Measurements from ENCODE around the gene CHST6.
"Not testable (repeated sequence)": the region's sequence is repeated elsewhere in the genome, so short reads cannot be mapped to it uniquely, and the experiment has no call there.

The CHST6 gene

GRCh38 chr16:75457485-75458021 is 37.7 kb downstream of the CHST6 start:
- no peaks in the 10 kb centered on the region for H3K36me3 ChIP-seq (ENCODE audit: control insufficient read depth, insufficient read depth, low read length, severe bottlenecking)
- no peaks in the 10 kb centered on the region for H3K9me3 ChIP-seq (ENCODE audit: control insufficient read depth, low read length)

GRCh38 chr16:75456971-75457370 is 38.3 kb downstream of the CHST6 start:
- no peak for DNase-seq (ENCODE audit: low read depth)
- H3K4me3 ChIP-seq (ENCODE audit: low read length) = no peak overlapping the region

More at GRCh38 chr16:75457485-75458021, 37.7 kb downstream of the CHST6 start:
- H3K27me3 ChIP-seq (replicated peaks; ENCODE audit: control insufficient read depth, insufficient read depth, low read length) = no peaks in the 10 kb centered on the region
- no peak for DNase-seq (ENCODE audit: low read depth)
- no peak overlapping the region for H3K9ac ChIP-seq (ENCODE audit: low read length)
- H3K4me3 ChIP-seq (ENCODE audit: low read length) = no peak overlapping the region
- H3K4me1 ChIP-seq (ENCODE audit: control insufficient read depth, insufficient read depth, low read length) = no peaks in the 10 kb centered on the region

GRCh38 chr16:75456486-75456885 is 38.8 kb downstream of the CHST6 start:
- not testable (repeated sequence) for H3K4me3 ChIP-seq (ENCODE audit: low read length); H3K9ac ChIP-seq (ENCODE audit: low read length); H3K27me3 ChIP-seq (replicated peaks; ENCODE audit: control insufficient read depth, insufficient read depth, low read length); H3K9me3 ChIP-seq (ENCODE audit: control insufficient read depth, low read length); DNase-seq (ENCODE audit: low read depth); H3K4me1 ChIP-seq (ENCODE audit: control insufficient read depth, insufficient read depth, low read length); H3K36me3 ChIP-seq (ENCODE audit: control insufficient read depth, insufficient read depth, low read length, severe bottlenecking)

More at GRCh38 chr16:75456971-75457370, 38.3 kb downstream of the CHST6 start:
- Histone ChIP-seq H3K27me3 (replicated peaks; ENCODE audit: control insufficient read depth, insufficient read depth, low read length) (no peaks in the 10 kb centered on the region), H3K9me3 (ENCODE audit: control insufficient read depth, low read length) (no peaks in the 10 kb centered on the region), H3K9ac (ENCODE audit: low read length) (no peak overlapping the region), H3K4me1 (ENCODE audit: control insufficient read depth, insufficient read depth, low read length) (no peaks in the 10 kb centered on the region), H3K36me3 (ENCODE audit: control insufficient read depth, insufficient read depth, low read length, severe bottlenecking) (no peaks in the 10 kb centered on the region)

GRCh38 chr16:75455677-75456076 is 39.6 kb downstream of the CHST6 start:
- no peaks in the 10 kb centered on the region for H3K4me1 ChIP-seq (ENCODE audit: control insufficient read depth, insufficient read depth, low read length)
- peaks cover 7% of the 10 kb centered on the region for H3K36me3 ChIP-seq (ENCODE audit: control insufficient read depth, insufficient read depth, low read length, severe bottlenecking)
- no peaks in the 10 kb centered on the region for H3K9me3 ChIP-seq (ENCODE audit: control insufficient read depth, low read length)
- no peak for DNase-seq (ENCODE audit: low read depth)
- no peak overlapping the region for H3K9ac ChIP-seq (ENCODE audit: low read length)
- no peaks in the 10 kb centered on the region for H3K27me3 ChIP-seq (replicated peaks; ENCODE audit: control insufficient read depth, insufficient read depth, low read length)
- no peak overlapping the region for H3K4me3 ChIP-seq (ENCODE audit: low read length)

GRCh38 chr16:75452464-75453190 is 42.6 kb downstream of the CHST6 start:
- Histone ChIP-seq H3K4me3 (ENCODE audit: low read length) (no peak overlapping the region), H3K36me3 (ENCODE audit: control insufficient read depth, insufficient read depth, low read length, severe bottlenecking) (peaks cover 21% of the 10 kb centered on the region), H3K9ac (ENCODE audit: low read length) (no peak overlapping the region), H3K4me1 (ENCODE audit: control insufficient read depth, insufficient read depth, low read length) (no peaks in the 10 kb centered on the region), H3K9me3 (ENCODE audit: control insufficient read depth, low read length) (no peaks in the 10 kb centered on the region), H3K27me3 (replicated peaks; ENCODE audit: control insufficient read depth, insufficient read depth, low read length) (no peaks in the 10 kb centered on the region)
- no peak for DNase-seq (ENCODE audit: low read depth)

- no peaks in the 10 kb centered on the region for H3K27me3 ChIP-seq (replicated peaks; ENCODE audit: control insufficient read depth, insufficient read depth, low read length)
- H3K9me3 ChIP-seq (ENCODE audit: control insufficient read depth, low read length) = no peaks in the 10 kb centered on the region
- DNase-seq (ENCODE audit: low read depth) = no peak
- H3K36me3 ChIP-seq (ENCODE audit: control insufficient read depth, insufficient read depth, low read length, severe bottlenecking) = peaks cover 27% of the 10 kb centered on the region
- H3K4me3 ChIP-seq (ENCODE audit: low read length) = no peak overlapping the region
- no peaks in the 10 kb centered on the region for H3K4me1 ChIP-seq (ENCODE audit: control insufficient read depth, insufficient read depth, low read length)
- no peak overlapping the region for H3K9ac ChIP-seq (ENCODE audit: low read length)
Measured at GRCh38 chr16:75446416-75446815, 48.8 kb downstream of the CHST6 start.

GRCh38 chr16:75445298-75445697 is 49.9 kb downstream of the CHST6 start:
- no peaks in the 10 kb centered on the region for H3K4me1 ChIP-seq (ENCODE audit: control insufficient read depth, insufficient read depth, low read length)
- no peak for DNase-seq (ENCODE audit: low read depth)
- no peaks in the 10 kb centered on the region for H3K27me3 ChIP-seq (replicated peaks; ENCODE audit: control insufficient read depth, insufficient read depth, low read length)
- no peaks in the 10 kb centered on the region for H3K9me3 ChIP-seq (ENCODE audit: control insufficient read depth, low read length)
- no peak overlapping the region for H3K9ac ChIP-seq (ENCODE audit: low read length)
- no peak overlapping the region for H3K4me3 ChIP-seq (ENCODE audit: low read length)
- H3K36me3 ChIP-seq (ENCODE audit: control insufficient read depth, insufficient read depth, low read length, severe bottlenecking) = peaks cover 19% of the 10 kb centered on the region

- peaks cover 7% of the 10 kb centered on the region for H3K36me3 ChIP-seq (ENCODE audit: control insufficient read depth, insufficient read depth, low read length, severe bottlenecking)
- H3K27me3 ChIP-seq (replicated peaks; ENCODE audit: control insufficient read depth, insufficient read depth, low read length) = no peaks in the 10 kb centered on the region
- DNase-seq (ENCODE audit: low read depth) = peak; percentile 70
- no peaks in the 10 kb centered on the region for H3K9me3 ChIP-seq (ENCODE audit: control insufficient read depth, low read length)
- no peaks in the 10 kb centered on the region for H3K4me1 ChIP-seq (ENCODE audit: control insufficient read depth, insufficient read depth, low read length)
- no peak overlapping the region for H3K9ac ChIP-seq (ENCODE audit: low read length)
- no peak overlapping the region for H3K4me3 ChIP-seq (ENCODE audit: low read length)
Measured at GRCh38 chr16:75443298-75443697, 51.9 kb downstream of the CHST6 start.

- Histone ChIP-seq H3K4me1 (ENCODE audit: control insufficient read depth, insufficient read depth, low read length) (peaks cover 14% of the 10 kb centered on the region), H3K4me3 (ENCODE audit: low read length) (peak overlapping the region; percentile 98), H3K27me3 (replicated peaks; ENCODE audit: control insufficient read depth, insufficient read depth, low read length) (no peaks in the 10 kb centered on the region), H3K36me3 (ENCODE audit: control insufficient read depth, insufficient read depth, low read length, severe bottlenecking) (no peaks in the 10 kb centered on the region), H3K9me3 (ENCODE audit: control insufficient read depth, low read length) (no peaks in the 10 kb centered on the region), H3K9ac (ENCODE audit: low read length) (peak overlapping the region; percentile 88)
- peak; percentile 94 for DNase-seq (ENCODE audit: low read depth)
Measured at GRCh38 chr16:75433732-75434413, 61.4 kb downstream of the CHST6 start.

- Histone ChIP-seq H3K9ac (ENCODE audit: low read length) (peak within 1 kb of the TSS; percentile 88), H3K27me3 (replicated peaks; ENCODE audit: control insufficient read depth, insufficient read depth, low read length) (no peaks in the 10 kb centered on the region), H3K9me3 (ENCODE audit: control insufficient read depth, low read length) (no peaks in the 10 kb centered on the region), H3K36me3 (ENCODE audit: control insufficient read depth, insufficient read depth, low read length, severe bottlenecking) (no peaks in the 10 kb centered on the region), H3K4me1 (ENCODE audit: control insufficient read depth, insufficient read depth, low read length) (peaks cover 14% of the 10 kb centered on the region), H3K4me3 (ENCODE audit: low read length) (peak within 1 kb of the TSS; percentile 98)
- peak; percentile 99 for DNase-seq (ENCODE audit: low read depth)
Measured at GRCh38 chr16:75432828-75433731, 62.2 kb downstream of the CHST6 start, which contains the start of gene CFDP1. CFDP1 (minus strand) TSS chr16:75433503; CDS start chr16:75433352, 151 bp downstream.

Data from adipocyte (in vitro differentiated cells).